Ureter (tissue), 1 donor: ENCODE measurements around the gene SSC5D. TPM values are rescaled to one million over a fixed set of nuclear protein-coding genes. Genes with fewer than 3 reads are reported as not detected.
"Not testable (repeated sequence)": the region's sequence is repeated elsewhere in the genome, so short reads cannot be mapped to it uniquely, and the experiment has no call there.

Experiments used
- DNase-seq: peaks from one replicate; pipeline ENCODE4 v3.0.0-alpha.2; 2020; ENCODE audit warnings: low spot score
- total RNA-seq: library from RNA; stranded (reverse); gene quantifications from one replicate; pipeline ENCODE4 v1.2.4, GENCODE V29; 2023
- donor health status: DM: yes; HTN: yes; CAD: no.

Gene SSC5D
- total RNA-seq, 1 donor from 2014 or later = 15.2 TPM

- DNase-seq = peak; percentile 93
These were observed 15.4 kb downstream of the SSC5D start for GRCh38 chr19:55503502-55504251.

- DNase-seq = no peak
These were observed 16.0 kb downstream of the SSC5D start for GRCh38 chr19:55504252-55504603.

GRCh38 chr19:55504981-55505380, 16.7 kb downstream of the SSC5D start:
- no peak for DNase-seq

- DNase-seq = no peak
These were observed 19.9 kb downstream of the SSC5D start for GRCh38 chr19:55508120-55508519.

GRCh38 chr19:55516878-55517620, 28.8 kb downstream of the SSC5D start:
- DNase-seq = peak; percentile 95

- no peak for DNase-seq
These were observed 31.4 kb downstream of the SSC5D start for GRCh38 chr19:55519451-55520311.

GRCh38 chr19:55520691-55521292, 32.6 kb downstream of the SSC5D start:
- no peak for DNase-seq

- DNase-seq = no peak
These were observed 37.3 kb downstream of the SSC5D start for GRCh38 chr19:55525289-55526101.

GRCh38 chr19:55526216-55527196, 38.3 kb downstream of the SSC5D start:
- peak; percentile 71 for DNase-seq

GRCh38 chr19:55527197-55528029, 39.2 kb downstream of the SSC5D start:
- no peak for DNase-seq

GRCh38 chr19:55528030-55528803, 40.0 kb downstream of the SSC5D start:
- no peak for DNase-seq

- DNase-seq = no peak
These were observed 41.5 kb downstream of the SSC5D start for GRCh38 chr19:55529636-55530234.

- DNase-seq = no peak
These were observed 42.8 kb downstream of the SSC5D start for GRCh38 chr19:55530996-55531395.

GRCh38 chr19:55534280-55534679, 46.0 kb downstream of the SSC5D start:
- DNase-seq = not testable (repeated sequence)

GRCh38 chr19:55535173-55535964, 47.1 kb downstream of the SSC5D start:
- DNase-seq = no peak

- no peak for DNase-seq
These were observed 47.7 kb downstream of the SSC5D start for GRCh38 chr19:55535965-55536350.

- DNase-seq = no peak
These were observed 48.1 kb downstream of the SSC5D start for GRCh38 chr19:55536366-55536765.
